ENCODE results near the gene DNTT.
A peak's percentile ranks its signal among the peaks of the same experiment; 100 is the strongest.
"Not testable (repeated sequence)": the region's sequence is repeated elsewhere in the genome, so short reads cannot be mapped to it uniquely, and the experiment has no call there.

Gene DNTT

GRCh38 chr10:96276831-96277230 lies 27.4 kb upstream of the DNTT start:
- no peak for DNase-seq (ENCODE audit: low spot score)

- DNase-seq (ENCODE audit: low spot score) = no peak
Measured at GRCh38 chr10:96279191-96279641, 25.0 kb upstream of the DNTT start.

- no peak for DNase-seq (ENCODE audit: low spot score)
Measured at GRCh38 chr10:96280859-96281258, 23.4 kb upstream of the DNTT start.

GRCh38 chr10:96281444-96282029 lies 22.7 kb upstream of the DNTT start:
- no peak for DNase-seq (ENCODE audit: low spot score)

DNA sequence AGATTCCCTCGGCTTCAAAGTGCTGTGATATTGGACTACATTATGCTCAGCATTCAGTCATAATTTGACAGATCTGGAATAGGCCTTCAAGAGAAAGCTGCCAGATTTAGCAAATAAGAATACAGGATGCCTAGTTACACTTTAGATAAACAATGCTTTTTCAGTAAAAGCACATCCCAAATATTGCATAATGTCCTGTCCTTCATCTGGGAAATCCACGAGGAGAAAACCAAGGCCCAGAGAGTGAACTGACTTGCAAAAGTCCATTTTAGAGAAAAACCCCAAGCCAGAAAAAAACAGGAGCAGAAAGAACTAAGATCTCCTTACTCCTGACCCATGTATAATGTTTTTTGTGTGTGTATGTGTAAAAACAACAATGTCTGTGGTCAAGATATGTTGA lies 20.9 kb upstream of the DNTT start:
- no peak for DNase-seq (ENCODE audit: low spot score)

DNA sequence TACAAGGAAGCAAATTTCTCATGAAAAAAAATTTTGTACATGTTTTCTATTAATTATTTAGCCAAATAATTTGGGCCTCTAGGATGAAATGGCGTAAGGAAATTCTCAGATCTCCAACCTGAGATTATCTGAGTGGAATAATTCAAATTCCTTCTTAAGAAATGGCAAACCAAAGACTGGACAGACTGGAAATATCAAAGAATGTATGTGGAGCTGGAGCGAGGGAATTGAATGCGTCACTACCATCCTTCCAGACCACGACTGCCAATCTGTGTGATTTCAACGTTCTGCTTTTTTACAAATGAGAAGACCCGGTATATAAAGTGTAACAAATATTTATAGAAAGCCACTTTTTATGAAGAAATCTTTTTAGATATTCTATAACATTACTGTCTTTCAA lies 20.5 kb upstream of the DNTT start:
- DNase-seq (ENCODE audit: low spot score) = no peak

- DNase-seq (ENCODE audit: low spot score) = no peak
Measured at GRCh38 chr10:96285331-96285752, 18.9 kb upstream of the DNTT start.

DNA sequence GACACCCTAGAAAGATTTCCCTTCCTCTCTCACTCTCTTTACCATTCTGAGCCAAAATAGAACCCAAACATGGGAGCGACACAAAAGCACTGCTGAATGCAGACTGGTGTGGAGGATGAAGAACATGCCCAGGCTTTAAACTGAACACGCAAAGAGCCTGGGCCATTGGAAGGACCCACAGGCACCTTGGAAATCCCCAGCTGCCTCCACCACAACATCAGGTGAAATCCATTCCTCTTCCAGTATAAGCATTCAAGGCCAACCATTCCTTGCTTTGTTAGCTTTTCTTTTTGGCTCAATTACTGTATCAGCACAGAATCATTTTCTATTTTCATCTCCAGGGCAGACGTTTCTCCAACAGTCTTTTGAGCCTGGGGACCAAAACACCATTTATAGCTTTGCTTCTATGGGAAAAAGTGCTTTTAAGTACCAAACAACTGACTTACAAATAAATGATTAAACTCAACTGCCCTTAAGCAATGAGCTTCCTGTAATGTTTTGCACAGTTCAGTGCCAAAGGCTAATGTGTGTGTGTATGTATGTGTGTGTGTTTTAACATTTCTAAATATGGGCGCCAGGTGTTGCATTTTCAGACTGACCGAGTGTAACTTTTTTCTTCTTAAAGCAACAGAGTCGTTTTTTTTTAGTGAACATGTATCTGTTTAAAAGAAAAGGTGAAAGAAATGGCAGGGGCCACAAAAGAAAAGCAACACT lies 16.7 kb upstream of the DNTT start:
- no peak for DNase-seq (ENCODE audit: low spot score)

- no peak for DNase-seq (ENCODE audit: low spot score)
Measured at GRCh38 chr10:96288151-96288621, 16.0 kb upstream of the DNTT start.

GRCh38 chr10:96289218-96289910 lies 14.9 kb upstream of the DNTT start:
- DNase-seq (ENCODE audit: low spot score) = no peak

DNA sequence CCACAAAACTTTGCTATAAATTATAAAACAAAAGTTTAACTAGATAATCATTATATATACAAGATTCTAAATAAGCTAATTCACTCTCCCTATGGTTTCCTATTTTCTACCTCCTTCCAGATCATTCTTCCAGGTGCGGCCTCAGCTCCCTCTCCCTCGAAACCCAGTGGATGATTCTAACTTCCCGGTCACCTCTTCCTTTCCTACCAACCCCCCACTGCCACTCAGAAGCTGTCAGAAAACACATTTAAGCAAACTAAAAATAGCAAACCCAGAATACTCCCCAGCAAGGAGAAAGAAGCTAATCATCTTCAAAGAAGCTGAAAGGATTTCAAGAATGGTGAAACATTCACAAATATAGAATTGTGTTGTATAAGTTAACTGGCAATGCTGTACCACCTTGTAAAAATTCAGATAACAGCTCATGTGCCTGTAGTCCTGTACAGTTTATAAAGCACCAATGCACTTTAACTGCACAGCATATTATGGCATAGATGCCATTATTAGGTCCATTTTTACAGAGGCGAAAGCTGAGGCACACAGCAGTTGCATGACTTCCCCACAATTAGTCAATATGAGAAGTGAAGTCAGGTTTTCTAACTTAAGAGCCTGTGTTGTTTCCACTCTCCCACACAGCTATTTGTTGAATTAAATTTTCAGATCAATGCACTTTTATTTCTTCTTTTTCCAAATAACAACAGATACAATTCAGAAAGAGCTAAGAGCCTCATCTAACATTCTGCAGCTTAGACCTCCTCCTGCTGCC lies 13.7 kb upstream of the DNTT start:
- no peak for DNase-seq (ENCODE audit: low spot score)

- DNase-seq (ENCODE audit: low spot score) = peak; percentile 32
Measured at GRCh38 chr10:96292971-96293920, 11.0 kb upstream of the DNTT start.

- no peak for DNase-seq (ENCODE audit: low spot score)
Measured at GRCh38 chr10:96295475-96295874, 8.8 kb upstream of the DNTT start.

DNA sequence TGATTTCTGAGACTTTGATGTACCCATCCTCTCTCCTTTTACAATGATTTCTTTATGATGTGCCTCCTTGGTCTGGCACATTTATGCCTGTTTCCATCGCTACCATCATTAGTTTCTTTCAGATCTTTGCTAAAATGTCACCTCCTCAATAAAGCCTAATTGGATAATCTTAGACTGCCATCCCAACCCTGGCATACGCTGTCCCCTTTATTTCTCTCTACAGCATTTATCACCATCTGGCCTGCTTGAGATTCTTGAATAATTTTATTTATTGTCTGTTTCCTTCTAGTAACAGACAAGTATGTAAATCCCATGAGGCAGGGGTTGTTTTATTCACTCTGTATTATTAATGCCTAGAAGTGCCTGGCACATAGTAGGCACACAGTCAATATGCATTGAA lies 6.7 kb upstream of the DNTT start:
- DNase-seq (ENCODE audit: low spot score) = no peak

GRCh38 chr10:96298362-96298761 lies 5.9 kb upstream of the DNTT start:
- no peak for DNase-seq (ENCODE audit: low spot score)

DNA sequence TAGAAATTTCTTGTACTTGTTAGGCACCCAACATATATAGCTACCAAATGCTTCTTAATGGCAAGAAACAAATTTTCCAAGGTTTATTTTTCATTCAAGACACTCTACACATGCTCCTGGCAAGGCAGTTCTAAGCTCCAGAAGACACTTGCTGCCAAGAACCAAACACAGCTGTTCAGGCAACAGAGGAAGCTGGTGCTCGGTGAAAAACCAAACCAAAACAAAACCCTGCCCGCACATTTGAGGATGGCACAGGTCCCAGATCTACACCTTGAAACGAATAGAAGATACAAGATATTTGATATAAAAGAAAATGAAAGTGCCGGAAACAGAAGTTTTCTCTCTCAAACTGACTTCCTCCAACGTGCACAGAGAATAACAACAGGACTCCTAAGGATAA lies 4.9 kb upstream of the DNTT start:
- no peak for DNase-seq (ENCODE audit: low spot score)

DNA sequence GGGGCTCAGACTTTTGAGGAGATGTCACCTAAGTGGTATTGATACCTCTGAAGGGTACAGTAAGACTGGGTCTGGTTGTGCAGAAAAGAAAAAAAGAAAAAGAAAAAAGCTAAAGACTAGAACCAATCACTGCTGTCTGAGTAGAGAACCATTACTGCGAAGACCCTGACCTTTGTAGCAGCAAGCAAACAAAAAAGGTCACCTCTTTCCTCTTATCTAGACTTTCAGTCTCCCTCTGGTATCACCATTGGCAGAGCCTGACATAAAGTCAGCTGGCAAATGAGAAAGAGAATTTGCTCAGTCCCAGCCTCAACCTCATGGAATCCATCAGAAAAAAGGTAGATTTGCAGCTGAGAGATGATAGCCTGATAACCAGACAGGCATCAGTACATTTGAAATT lies 2.6 kb upstream of the DNTT start:
- no peak for DNase-seq (ENCODE audit: low spot score)

GRCh38 chr10:96305019-96305418 lies 785 bp downstream of the DNTT start:
- DNase-seq (ENCODE audit: low spot score) = no peak

- no peak for DNase-seq (ENCODE audit: low spot score)
Measured at GRCh38 chr10:96306516-96306915, 2.3 kb downstream of the DNTT start.

DNA sequence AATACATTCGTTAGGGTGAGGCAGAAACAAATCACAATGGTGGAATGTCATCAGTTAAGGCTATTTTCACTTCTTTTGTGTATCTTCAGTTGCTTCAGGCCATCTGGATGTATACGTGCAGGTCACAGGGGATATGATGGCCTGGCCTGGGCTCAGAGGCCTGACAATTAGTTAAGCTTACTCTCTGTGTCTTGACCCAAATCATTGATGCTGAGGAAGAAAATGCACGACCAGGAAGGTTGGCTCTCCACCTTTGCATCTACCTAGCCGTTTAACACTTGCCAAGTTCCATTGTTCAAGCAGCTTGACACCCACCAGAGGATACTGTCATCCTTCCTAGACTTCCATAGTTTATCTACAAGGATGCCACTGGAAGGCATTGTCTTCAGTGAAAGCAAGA lies 4.6 kb downstream of the DNTT start:
- DNase-seq (ENCODE audit: low spot score) = not testable (repeated sequence)

DNA sequence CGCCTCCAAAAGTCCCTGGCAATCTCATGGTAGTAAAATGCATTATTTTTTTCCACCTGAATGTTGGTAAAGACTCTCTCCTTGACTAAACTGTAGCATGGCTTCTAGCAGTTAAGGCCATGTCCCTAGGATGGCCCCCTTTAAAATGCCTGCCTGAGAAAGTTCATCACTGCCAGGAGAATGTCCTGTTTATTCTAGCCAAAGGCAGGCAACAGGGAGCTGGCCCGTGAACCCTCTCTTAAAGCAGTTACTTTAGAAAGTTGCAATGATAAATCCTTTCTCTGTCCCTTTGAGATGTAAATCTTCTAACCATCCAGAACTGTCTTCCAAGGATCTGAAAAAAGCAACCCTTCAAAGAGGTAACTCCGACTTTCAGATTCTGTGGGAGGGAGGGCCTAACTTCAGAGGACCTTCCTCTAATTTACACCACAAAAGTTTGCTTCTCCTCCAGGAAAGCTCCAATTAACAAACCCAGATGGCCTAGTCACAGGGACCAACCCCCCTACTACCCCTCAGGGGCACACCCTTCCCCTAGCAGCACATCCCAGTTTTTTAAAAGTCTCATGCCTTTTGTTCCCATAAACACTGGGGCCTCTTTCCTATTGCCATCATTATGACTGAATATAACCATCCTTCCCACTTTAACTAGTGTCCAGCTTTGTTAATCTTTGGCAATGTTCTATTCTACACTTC lies 5.5 kb downstream of the DNTT start:
- DNase-seq (ENCODE audit: low spot score) = no peak

Measured in activated CD4-positive, alpha-beta T cell treated with anti-CD3 and anti-CD28 coated beads, Interleukin-2, Interleukin-4, amounts not matched to agents 100 ng/mL and 50 ng/mL, durations not matched to agents 16 hours and 8 hours (primary cell).